GM13977 (cell line): ENCODE results near the gene MED19.
"Not testable (repeated sequence)": the region's sequence is repeated elsewhere in the genome, so short reads cannot be mapped to it uniquely, and the experiment has no call there.

Experiments
- DNase-seq: peaks from one replicate; pipeline ENCODE4 v3.0.0; 2012; ENCODE audit warnings: low spot score
- in situ Hi-C: fragments of 300-500 bp; cut with MboI; formaldehyde crosslinking; loops from one replicate; pipeline ENCODE4 v1.12.0; 2022; ENCODE audit warnings: low sequenced_read_pairs, low pct_unique_long_range_greater_than_20kb, mixed read lengths, inconsistent platforms; ENCODE audit not compliant: unreplicated experiment
- TF ChIP-seq, protein P1 (sequence below): IDR thresholded peaks from 2 replicates; pipeline ENCODE4 v1.5.1; 2012; ENCODE audit warnings: mild to moderate bottlenecking, control low read depth; ENCODE audit not compliant: insufficient read depth; ENCODE audit errors: extremely low read depth, missing control alignments

Gene MED19

GRCh38 chr11:57704932-57705331, 7.1 kb downstream of the MED19 start:
- in situ Hi-C loops: no loop called here
- TF ChIP-seq, protein P1, sequence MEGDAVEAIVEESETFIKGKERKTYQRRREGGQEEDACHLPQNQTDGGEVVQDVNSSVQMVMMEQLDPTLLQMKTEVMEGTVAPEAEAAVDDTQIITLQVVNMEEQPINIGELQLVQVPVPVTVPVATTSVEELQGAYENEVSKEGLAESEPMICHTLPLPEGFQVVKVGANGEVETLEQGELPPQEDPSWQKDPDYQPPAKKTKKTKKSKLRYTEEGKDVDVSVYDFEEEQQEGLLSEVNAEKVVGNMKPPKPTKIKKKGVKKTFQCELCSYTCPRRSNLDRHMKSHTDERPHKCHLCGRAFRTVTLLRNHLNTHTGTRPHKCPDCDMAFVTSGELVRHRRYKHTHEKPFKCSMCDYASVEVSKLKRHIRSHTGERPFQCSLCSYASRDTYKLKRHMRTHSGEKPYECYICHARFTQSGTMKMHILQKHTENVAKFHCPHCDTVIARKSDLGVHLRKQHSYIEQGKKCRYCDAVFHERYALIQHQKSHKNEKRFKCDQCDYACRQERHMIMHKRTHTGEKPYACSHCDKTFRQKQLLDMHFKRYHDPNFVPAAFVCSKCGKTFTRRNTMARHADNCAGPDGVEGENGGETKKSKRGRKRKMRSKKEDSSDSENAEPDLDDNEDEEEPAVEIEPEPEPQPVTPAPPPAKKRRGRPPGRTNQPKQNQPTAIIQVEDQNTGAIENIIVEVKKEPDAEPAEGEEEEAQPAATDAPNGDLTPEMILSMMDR: no peak
- no peak for DNase-seq

DNA sequence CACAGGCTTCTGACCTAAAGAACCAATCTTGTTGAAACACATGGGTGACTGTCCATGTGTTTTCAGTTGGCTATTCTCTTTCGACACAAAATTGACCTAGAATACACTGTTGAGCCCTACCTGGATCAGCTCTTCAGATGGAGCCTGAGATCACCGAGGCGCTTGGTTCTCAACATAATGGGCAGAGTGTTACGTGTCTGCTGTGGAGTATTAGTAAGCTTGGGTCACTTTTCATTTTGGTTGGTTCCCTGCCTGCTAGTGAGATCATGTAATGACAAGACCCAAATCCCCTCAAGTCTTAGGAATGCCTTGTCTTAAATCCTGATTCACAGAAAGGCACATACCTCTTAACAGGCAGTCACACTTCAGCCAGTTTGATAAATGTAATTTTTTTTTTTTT, 8.7 kb downstream of the MED19 start:
- in situ Hi-C loops: no loop called here
- TF ChIP-seq, protein P1: no peak
- DNase-seq: no peak

- in situ Hi-C loops: no loop called here
- TF ChIP-seq, protein P1: no peak
- DNase-seq: no peak
These were observed 11.6 kb downstream of the MED19 start for GRCh38 chr11:57700425-57700824.

GRCh38 chr11:57699813-57700212, 12.2 kb downstream of the MED19 start:
- TF ChIP-seq, protein P1: no peak
- no peak for DNase-seq
- in situ Hi-C loops: no loop called here

DNA sequence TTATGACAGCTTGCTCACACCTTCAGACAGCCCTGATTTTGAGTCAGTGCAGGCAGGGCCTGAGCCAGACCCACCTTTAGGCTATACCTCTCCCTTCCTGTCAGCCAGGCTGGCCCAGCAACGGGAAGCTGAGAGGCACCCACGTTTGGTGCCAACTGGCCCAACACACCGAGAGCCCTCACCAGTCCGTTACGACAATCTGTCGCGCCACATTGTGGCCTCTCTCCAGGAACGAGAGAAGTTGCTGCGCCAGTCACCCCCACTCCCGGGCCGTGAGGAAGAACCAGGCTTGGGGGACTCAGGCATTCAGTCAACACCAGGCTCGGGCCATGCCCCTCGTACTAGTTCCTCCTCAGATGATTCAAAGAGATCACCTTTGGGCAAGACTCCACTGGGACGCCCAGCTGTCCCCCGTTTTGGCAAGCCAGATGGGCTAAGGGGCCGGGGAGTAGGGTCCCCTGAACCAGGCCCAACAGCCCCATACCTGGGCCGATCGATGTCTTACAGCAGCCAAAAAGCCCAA, 13.1 kb downstream of the MED19 start:
- in situ Hi-C loops: no loop called here
- TF ChIP-seq, protein P1: no peak
- no peak for DNase-seq

- in situ Hi-C loops, DNase-seq: not testable (repeated sequence)
These were observed 21.5 kb downstream of the MED19 start for GRCh38 chr11:57690474-57690873.

DNA sequence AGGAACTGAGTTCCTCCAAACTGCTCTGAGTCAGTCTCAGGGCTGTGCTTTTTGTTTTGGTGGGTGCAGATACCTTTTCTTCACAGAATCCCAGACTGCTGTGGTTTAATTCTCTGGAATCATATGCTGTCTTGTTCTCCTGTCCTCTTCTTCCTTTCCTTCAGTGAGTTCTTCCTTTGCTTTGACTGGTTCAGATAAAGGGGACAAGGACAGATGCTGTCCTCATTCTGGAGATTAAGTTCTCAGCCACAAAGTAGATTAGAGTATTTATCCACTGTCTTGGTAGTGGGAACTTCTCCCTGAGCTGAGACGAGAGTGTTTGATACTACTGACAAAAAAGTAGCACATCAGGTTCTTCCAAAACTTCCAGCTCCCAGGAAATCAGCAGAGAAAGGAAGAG, 30.8 kb downstream of the MED19 start:
- DNase-seq: no peak
- TF ChIP-seq, protein P1: no peak
- in situ Hi-C loops: no loop called here
